MM.1S (cell line): Measurements from ENCODE around the gene RPS4Y2.

Source experiments
- CTCF ChIP-seq: fragments of 300-600 bp; sonication (generic); IDR thresholded peaks from 2 replicates; pipeline ENCODE4 v1.5.1; 2016; ENCODE audit warnings: antibody characterized with exemption, low read length, mixed read lengths
- EZH2 ChIP-seq: fragments of 300-600 bp; sonication (generic); optimal IDR thresholded peaks from 2 replicates; pipeline ENCODE3; 2017; ENCODE audit warnings: low read depth, mild to moderate bottlenecking, antibody characterized with exemption, low read length, mixed read lengths
- EZH2phosphoT487 ChIP-seq: fragments of 300-600 bp; sonication (generic); IDR thresholded peaks from 2 replicates; pipeline ENCODE4 v1.6.1; 2018; ENCODE audit warnings: antibody characterized with exemption, low read length

GRCh38 chrY:20765117-20765516 lies 9.2 kb downstream of the RPS4Y2 start:
- TF ChIP-seq CTCF: no peak
- TF ChIP-seq EZH2: no peak
- no peak for TF ChIP-seq EZH2phosphoT487
